Left colon (tissue), 2 donors: Measurements from ENCODE around the gene EPHX1. TPM values are rescaled to one million over a fixed set of nuclear protein-coding genes. Genes with fewer than 3 reads are reported as not detected.
"Not testable (repeated sequence)": the region's sequence is repeated elsewhere in the genome, so short reads cannot be mapped to it uniquely, and the experiment has no call there.

Experiments
- ATAC-seq: fragments of 200-7000 bp; cut with Tn5 transposase; one replicate; pipeline ENCODE4 v1.9.1; 2020; ENCODE audit warnings: mild to moderate bottlenecking, moderate library complexity
- DNase-seq, 2 donors: peaks; one replicate each; pipeline ENCODE4 v3.0.0-alpha.2; 2020
- intact Hi-C, 2 donors: fragments of 100-400 bp; cut with DNase I in 1 of 2; cut with micrococcal nuclease in 1 of 2; formaldehyde crosslinking; loops; one replicate each; pipeline versions ENCODE4 v1.11.2 to v1.14.0; 2022; cut with DNase I, micrococcal nuclease
- total RNA-seq, 2 donors: library from RNA; stranded (reverse); fragmentation: NEBNext Ultra II Directional; extraction: Animal tissue kit (Norgen Biotek cat#: 25700); gene quantifications; one replicate each; pipeline ENCODE4 v1.2.1, GENCODE V29; 2021
- donor health status: DM: no; HTN: no; CAD: no.
- donor health status: DM: yes; HTN: yes; CAD: no.

EPHX1 gene
- total RNA-seq, 2 donors from 2014 or later: 59.3 to 67.3 TPM

DNA sequence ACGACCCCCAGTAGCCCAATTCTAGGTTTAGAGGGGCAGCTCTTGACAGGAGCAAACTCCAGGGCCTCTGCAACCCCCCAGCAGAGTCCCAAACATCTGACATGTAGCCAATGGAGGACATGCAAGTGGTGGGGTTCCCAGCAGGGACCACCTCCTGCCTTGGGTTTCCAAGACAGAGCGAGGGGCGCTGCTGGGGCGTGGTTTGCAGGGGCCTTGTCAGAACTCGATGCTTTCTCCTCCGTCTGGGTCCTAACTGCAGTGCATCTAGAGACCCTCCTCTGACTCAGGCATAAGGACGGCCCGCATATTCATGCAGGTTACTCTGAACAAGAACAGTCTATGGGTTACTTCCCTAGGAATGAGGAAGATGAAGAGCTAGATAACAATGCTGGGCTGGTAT, 17.2 kb downstream of the EPHX1 start:
- peak in 1 of 2 donors; percentile 5 for DNase-seq
- ATAC-seq: no peak
- intact Hi-C loops: no loop called here

GRCh38 chr1:225828706-225829345, 18.9 kb downstream of the EPHX1 start:
- DNase-seq (peak in 1 of 2 donors; percentile 12), ATAC-seq (no peak)
- intact Hi-C loops: no loop called here

DNA sequence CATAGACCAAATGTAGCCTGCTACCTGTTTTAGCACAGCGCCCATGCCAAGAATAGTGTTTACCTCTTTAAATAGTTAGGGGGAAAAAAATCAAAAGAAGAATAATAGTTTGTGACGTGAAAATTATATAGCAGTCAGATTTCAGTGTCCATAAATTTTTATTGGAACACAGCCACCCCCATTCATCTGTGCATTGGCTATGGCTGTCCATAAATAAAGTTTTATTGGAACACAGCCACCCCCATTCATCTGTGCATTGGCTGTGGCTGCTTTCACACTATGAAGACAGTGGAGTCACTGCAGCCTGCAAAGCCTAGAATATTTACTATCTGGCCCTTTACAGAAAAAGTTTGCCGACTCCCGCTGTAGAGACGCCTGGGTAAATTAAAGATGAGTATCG, 20.9 kb downstream of the EPHX1 start:
- intact Hi-C loops: no loop called here
- no peak for ATAC-seq
- DNase-seq: no peak

DNA sequence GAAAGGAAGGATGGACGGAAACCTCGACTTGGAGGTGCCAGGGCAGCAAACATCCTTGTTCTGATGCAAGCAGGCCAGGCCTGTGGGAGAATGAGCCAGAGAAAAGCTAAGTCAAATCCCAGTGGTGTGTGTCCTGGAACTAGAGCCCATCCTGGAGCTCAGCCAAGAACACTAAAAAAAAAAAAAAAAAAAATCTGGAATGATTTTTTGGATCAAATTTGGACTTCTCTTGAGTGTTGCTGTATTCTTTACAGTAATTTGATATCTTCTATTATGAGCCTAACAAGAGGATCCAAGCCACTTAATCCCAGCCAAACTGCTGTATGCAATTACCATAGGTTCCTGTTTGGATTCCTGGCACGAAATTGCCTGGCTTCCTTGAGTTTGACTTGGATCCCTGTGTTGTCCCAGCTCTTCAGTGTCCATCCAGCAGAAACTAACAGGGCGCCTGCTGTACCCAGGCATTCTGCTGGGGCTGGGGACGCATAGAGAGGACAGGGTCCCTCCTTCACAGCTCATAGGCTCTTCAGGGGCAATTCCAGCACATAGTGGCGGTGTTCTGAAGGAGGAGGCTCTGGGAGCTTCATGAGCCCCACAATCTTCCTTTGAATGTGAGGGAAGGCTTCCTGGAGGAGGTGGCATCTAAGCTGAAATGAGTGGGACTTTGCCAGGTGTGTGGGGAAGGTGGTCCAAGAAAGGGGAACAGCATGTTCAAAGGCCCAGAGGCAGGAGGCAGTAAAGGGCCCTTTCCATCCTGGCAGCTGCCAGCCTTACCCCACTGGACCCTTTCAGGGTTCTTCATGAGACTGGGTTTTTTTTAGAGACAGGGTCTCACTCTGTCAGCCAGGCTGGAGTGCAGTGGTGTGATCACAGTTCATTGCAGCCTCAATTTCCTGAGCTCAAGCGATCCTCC, 24.7 kb downstream of the EPHX1 start:
- DNase-seq (no peak), ATAC-seq (no peak)
- intact Hi-C loops: no loop called here

DNA sequence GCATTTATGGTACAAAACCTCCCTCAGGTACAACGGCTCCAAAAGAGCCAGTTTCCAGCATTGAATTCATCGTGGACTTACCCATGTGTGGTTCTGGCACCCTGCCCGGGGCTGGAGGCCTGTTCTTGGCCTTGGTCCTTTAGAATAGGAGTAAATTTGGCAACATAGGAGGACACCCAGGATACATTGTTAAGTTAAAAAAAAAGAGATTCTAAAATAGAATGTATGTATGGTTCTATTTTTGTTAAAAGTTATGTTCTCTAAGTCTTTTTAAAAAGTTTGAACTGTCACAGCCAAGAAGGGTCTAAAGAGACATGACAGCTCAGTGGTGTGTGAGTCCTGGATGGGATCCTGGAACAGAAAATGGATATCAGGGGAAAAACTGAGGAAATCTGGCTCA, 25.9 kb downstream of the EPHX1 start:
- no peak for ATAC-seq
- intact Hi-C loops: no loop called here
- DNase-seq: no peak

DNA sequence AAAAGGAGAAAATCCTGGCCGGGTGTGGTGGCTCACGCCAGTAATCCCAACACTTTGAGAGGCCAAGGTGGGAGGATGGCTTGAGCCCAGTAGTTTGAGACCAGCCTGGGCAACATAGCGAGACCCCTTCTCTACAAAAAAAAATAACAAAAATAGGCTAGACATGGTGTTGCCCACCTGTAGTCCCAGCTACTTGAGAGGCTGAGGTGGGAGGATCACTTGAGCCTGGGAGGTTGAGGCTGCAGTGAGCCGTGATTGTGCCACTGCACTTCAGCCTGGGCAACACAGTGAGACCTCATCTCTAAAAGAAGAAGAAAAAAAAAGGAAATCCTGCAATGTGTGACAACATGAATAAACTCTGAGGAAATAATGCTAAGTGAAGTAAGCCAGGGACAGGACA, 26.4 kb downstream of the EPHX1 start:
- intact Hi-C loops, ATAC-seq, DNase-seq: not testable (repeated sequence)

DNA sequence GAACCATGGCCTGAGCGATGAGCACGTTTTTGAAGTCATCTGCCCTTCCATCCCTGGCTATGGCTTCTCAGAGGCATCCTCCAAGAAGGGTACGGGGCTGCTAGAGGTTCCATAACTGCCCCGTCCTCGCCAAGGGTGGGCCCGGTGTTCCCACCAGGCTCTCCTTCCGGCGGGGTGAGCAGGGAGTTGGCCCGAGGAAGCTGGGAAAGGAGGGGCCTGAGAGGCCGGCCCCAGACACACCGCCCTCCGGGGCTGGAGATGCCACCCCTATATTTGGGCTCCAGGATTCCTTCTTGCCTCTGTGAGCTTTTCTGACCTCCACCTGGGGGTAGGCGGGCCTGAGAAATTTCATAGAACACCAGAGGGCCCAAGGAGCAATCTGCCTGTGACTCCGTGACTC, 28.9 kb downstream of the EPHX1 start:
- ATAC-seq: no peak
- no peak for DNase-seq
- intact Hi-C loops: no loop called here

GRCh38 chr1:225840223-225840610, 30.3 kb downstream of the EPHX1 start:
- DNase-seq: no peak
- no peak for ATAC-seq
- intact Hi-C loops: loop anchor here in 1 of 2 donors (10.0 kb wide), 1 partner anchor 65 kb away; the partner anchor contains the start of gene SRP9

GRCh38 chr1:225840713-225841112, 30.8 kb downstream of the EPHX1 start:
- intact Hi-C loops: loop anchor here in 1 of 2 donors (10.0 kb wide), 1 partner anchor 66 kb away; the partner anchor contains the start of gene SRP9
- DNase-seq: no peak
- no peak for ATAC-seq

GRCh38 chr1:225842074-225842473, 32.1 kb downstream of the EPHX1 start:
- intact Hi-C loops: loop anchor here in 1 of 2 donors (10.0 kb wide), 1 partner anchor 67 kb away; the partner anchor contains the start of gene SRP9
- ATAC-seq (peak; percentile 28), DNase-seq (peak in 1 of 2 donors; percentile 33)

DNA sequence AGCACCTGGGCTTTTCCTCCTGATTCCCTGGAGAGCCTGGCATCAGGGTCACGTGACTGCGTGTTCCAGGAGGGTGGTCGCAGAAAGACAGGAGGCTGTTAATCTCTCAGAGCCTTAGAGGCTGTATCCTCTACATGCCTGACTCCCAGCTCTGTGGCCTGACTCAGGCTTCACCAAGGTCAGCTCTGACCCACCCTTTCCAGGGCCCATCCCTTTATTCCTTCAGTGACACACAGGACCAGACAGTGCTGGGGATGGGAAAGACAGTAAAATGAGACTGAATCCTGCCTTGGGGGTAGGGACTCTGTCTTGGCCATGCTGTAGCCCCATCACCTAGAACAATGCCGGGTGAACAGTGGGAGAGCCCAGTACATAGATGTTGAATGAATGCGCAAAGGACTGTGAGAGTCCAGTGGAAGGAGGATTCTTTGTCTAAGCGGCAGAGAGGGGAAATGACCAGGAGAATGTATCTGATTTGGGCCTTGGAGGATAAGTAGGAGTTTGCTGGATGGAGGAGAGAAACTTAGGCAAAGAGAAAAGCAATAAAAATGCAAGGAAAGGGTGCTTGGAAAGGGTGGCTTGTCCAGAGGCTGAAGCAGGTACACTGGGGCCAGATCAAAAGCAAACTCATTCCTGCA, 33.0 kb downstream of the EPHX1 start:
- DNase-seq (no peak), ATAC-seq (peak; percentile 14)
- intact Hi-C loops: loop anchor here in 1 of 2 donors (10.0 kb wide), 1 partner anchor 68 kb away; the partner anchor contains the start of gene SRP9

- no peak for ATAC-seq
- intact Hi-C loops: loop anchor here in 1 of 2 donors (10.0 kb wide), 1 partner anchor 69 kb away; the partner anchor contains the start of gene SRP9
- DNase-seq: no peak
These were observed 33.5 kb downstream of the EPHX1 start for GRCh38 chr1:225843426-225843795.

DNA sequence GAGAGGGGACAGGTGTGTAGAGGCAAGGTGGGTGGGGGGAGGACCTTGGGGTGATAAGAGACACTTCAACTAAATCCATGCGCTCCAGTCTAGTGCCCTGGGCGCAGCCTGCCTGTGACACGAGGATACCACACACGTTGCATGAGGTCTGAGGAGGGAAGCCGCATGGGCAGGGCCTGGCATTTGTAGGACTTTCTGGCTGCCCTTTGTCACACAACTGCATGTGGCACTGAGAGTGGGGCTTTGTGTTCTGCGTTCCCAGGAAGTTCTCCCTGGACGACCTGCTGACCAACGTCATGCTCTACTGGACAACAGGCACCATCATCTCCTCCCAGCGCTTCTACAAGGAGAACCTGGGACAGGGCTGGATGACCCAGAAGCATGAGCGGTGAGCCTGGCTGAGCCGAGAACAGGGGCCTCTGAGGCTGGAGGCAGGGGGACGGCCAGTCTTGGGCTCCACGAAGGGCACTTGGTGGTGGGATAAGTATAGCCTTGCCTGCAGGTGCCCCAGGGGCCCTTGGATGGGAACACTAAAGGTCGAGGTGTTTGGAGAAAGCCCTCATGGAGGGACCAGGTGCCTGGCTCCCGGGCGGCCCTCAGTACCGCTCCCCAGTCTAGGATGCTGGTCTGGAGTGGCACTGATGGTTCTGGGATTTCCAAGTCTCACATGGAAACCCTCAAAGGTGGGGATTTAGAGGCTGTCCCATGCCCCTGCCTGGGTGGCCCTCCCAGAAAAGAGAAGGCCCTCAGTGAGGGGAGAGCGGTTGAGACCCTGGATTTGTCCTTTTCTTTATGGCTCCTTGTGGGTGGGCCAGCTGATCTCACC, 34.5 kb downstream of the EPHX1 start:
- ATAC-seq: no peak
- no peak for DNase-seq
- intact Hi-C loops: loop anchor here in 1 of 2 donors (10.0 kb wide), 1 partner anchor 70 kb away; the partner anchor contains the start of gene SRP9

- intact Hi-C loops: loop anchor here in 1 of 2 donors (10.0 kb wide), 1 partner anchor 70 kb away; the partner anchor contains the start of gene SRP9
- ATAC-seq (no peak), DNase-seq (no peak)
These were observed 35.2 kb downstream of the EPHX1 start for GRCh38 chr1:225845097-225845496.

- ATAC-seq: peak; percentile 38
- peak; percentile 72 for DNase-seq
- intact Hi-C loops: loop anchor here in 1 of 2 donors (10.0 kb wide), 1 partner anchor 71 kb away; the partner anchor contains the start of gene SRP9
These were observed 35.8 kb downstream of the EPHX1 start for GRCh38 chr1:225845571-225846259.

DNA sequence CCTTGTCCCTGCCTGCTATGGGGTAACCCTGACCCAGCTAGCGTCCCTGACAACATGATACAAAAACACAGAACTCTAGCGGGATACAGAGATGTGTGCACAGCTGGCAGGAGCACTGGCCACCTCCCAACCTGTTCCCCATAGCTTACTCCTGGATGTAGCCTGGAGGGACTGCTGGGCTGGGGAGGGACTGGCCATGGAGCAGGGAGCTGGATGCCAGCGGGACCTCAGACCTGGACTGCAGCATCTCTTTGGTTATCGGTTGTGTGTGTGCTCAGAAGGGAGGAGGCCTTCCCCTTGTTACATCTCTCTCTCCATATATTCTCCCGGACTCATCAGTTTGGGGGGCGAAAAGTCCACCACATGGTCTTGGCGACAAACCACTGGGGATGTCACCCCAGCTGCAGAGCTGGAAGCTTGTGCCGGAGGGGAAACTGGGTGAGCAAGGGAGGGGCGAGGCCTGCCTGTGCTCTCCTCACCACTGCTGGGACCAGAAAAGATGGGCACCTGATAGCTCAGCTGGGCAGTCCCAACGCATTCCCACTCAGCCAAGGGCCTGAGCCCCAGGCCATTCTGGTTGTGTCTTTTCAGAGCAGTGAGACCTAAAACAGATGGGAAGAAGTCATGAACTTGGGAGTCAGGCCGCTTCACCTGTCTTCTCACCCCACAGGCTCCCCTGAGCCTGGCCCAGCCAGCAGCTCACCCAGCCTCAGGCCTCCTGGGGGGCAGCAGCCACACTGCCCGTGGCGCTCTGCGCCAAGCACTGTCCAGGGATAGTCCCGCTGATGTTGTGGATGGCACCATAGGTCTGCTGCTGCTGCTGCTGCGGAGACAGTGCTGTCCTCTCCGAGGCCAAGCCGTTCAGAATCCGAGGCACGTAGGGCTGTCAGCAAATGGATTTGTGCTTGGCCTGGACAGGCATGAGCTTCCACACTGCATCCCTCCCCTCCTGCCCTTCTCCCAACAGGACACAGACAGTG, 36.7 kb downstream of the EPHX1 start:
- no peak for DNase-seq
- intact Hi-C loops: loop anchor here in 1 of 2 donors (10.0 kb wide), 1 partner anchor 72 kb away; the partner anchor contains the start of gene SRP9
- ATAC-seq: no peak
